GM21390 (cell line): Measurements from ENCODE around the gene RBKS.
"Not testable (repeated sequence)": the region's sequence is repeated elsewhere in the genome, so short reads cannot be mapped to it uniquely, and the experiment has no call there.

Source experiments
- ATAC-seq: cut with Tn5 transposase; IDR thresholded peaks from one replicate; pipeline ENCODE4 v1.9.1; 2021; ENCODE audit not compliant: unreplicated experiment

RBKS gene

GRCh38 chr2:27875089-27875881 is 14.9 kb downstream of the RBKS start:
- ATAC-seq = no peak

- no peak for ATAC-seq
Observed at GRCh38 chr2:27873091-27873490, 17.1 kb downstream of the RBKS start.

- ATAC-seq = no peak
Observed at GRCh38 chr2:27871802-27872201, 18.4 kb downstream of the RBKS start.

- no peak for ATAC-seq
Observed at GRCh38 chr2:27870724-27871123, 19.5 kb downstream of the RBKS start.

GRCh38 chr2:27869763-27870162 is 20.4 kb downstream of the RBKS start:
- ATAC-seq = no peak

- no peak for ATAC-seq
Observed at GRCh38 chr2:27866237-27866636, 23.9 kb downstream of the RBKS start.

- ATAC-seq = not testable (repeated sequence)
Observed at GRCh38 chr2:27863955-27864354, 26.2 kb downstream of the RBKS start.

GRCh38 chr2:27863146-27863545 is 27.0 kb downstream of the RBKS start:
- no peak for ATAC-seq

- no peak for ATAC-seq
Observed at GRCh38 chr2:27860111-27860510, 30.1 kb downstream of the RBKS start.

- no peak for ATAC-seq
Observed at GRCh38 chr2:27857417-27858172, 32.6 kb downstream of the RBKS start.

GRCh38 chr2:27856956-27857355 is 33.2 kb downstream of the RBKS start:
- ATAC-seq = no peak

- ATAC-seq = no peak
Observed at GRCh38 chr2:27856386-27856785, 33.8 kb downstream of the RBKS start.

GRCh38 chr2:27855476-27855875 is 34.7 kb downstream of the RBKS start:
- ATAC-seq = no peak

- no peak for ATAC-seq
Observed at GRCh38 chr2:27854229-27854862, 35.8 kb downstream of the RBKS start.

GRCh38 chr2:27852691-27853090 is 37.5 kb downstream of the RBKS start:
- ATAC-seq = no peak

- ATAC-seq = no peak
Observed at GRCh38 chr2:27849558-27850205, 40.5 kb downstream of the RBKS start.

- no peak for ATAC-seq
Observed at GRCh38 chr2:27847333-27847732, 42.9 kb downstream of the RBKS start.

GRCh38 chr2:27844821-27845255 is 45.3 kb downstream of the RBKS start:
- no peak for ATAC-seq

- ATAC-seq = no peak
Observed at GRCh38 chr2:27843992-27844391, 46.2 kb downstream of the RBKS start.

- no peak for ATAC-seq
Observed at GRCh38 chr2:27842894-27843293, 47.3 kb downstream of the RBKS start.

- ATAC-seq = no peak
Observed at GRCh38 chr2:27839022-27839618, 51.1 kb downstream of the RBKS start.
